H1 (cell line): Measurements from ENCODE around the gene CAMK2A. TPM values are rescaled to one million over a fixed set of nuclear protein-coding genes. Genes with fewer than 3 reads are reported as not detected.

Experiments
- CBX5 ChIP-seq: fragments of 300-800, 300-1000 bp; sonication (generic); IDR thresholded peaks from 2 replicates; pipeline ENCODE4 v1.7.1; 2016; ENCODE audit warnings: antibody characterized with exemption, low read length, low read depth
- CBX8 ChIP-seq: fragments of 300-800, 300-1000 bp; sonication (generic); IDR thresholded peaks from 2 replicates; pipeline ENCODE4 v1.7.1; 2016; ENCODE audit warnings: low read depth, low read length, borderline replicate concordance
- JUND ChIP-seq: IDR thresholded peaks from 2 replicates; pipeline ENCODE4 v1.6.1; 2011; ENCODE audit warnings: mild to moderate bottlenecking, improper control_type of control experiment, low read length
- MAFK ChIP-seq: IDR thresholded peaks from 2 replicates; pipeline ENCODE4 v1.6.1; 2012; ENCODE audit warnings: low read depth, mild to moderate bottlenecking, improper control_type of control experiment, low read length
- NANOG ChIP-seq: IDR thresholded peaks from 2 replicates; pipeline ENCODE4 v1.6.1; 2011; ENCODE audit warnings: low read length, low read depth, mild to moderate bottlenecking, inconsistent platforms; ENCODE audit not compliant: insufficient read depth, poor library complexity, severe bottlenecking
- POLR2AphosphoS5 ChIP-seq: IDR thresholded peaks from 2 replicates; pipeline ENCODE4 v1.6.1; 2011; ENCODE audit warnings: low read depth, low read length
- SIX5 ChIP-seq: IDR thresholded peaks from 2 replicates; pipeline ENCODE4 v1.6.1; 2011; ENCODE audit warnings: mild to moderate bottlenecking, low read depth, low read length
- SP1 ChIP-seq: IDR thresholded peaks from 2 replicates; pipeline ENCODE4 v1.6.1; 2011; ENCODE audit warnings: low read depth, low read length
- TCF12 ChIP-seq: IDR thresholded peaks from 2 replicates; pipeline ENCODE4 v1.6.1; 2011; ENCODE audit warnings: low read depth, mild to moderate bottlenecking, low read length
- polyA plus RNA-seq, 7 experiments: library from polyadenylated mRNA; depleted of rRNA in 3 of 7; stranded (reverse) in 5 of 7; unstranded in 2 of 7; fragments of >200 nt in 5 of 7; fragments of 200-250 nt in 2 of 7; gene quantifications; 1 replicate in 5 of 7; 2 replicates in 1 of 7; 4 replicates in 1 of 7; pipeline versions ENCODE4 v1.2.1 to v1.2.3, GENCODE V29; 2011 to 2013; ENCODE audit warnings: missing spikeins in 2 of 7, mixed read lengths in 2 of 7
- total RNA-seq: library from RNA; stranded (reverse); fragmentation: NEBNext Ultra II Directional; extraction: Animal tissue kit (Norgen Biotek cat#: 25700); gene quantifications from 2 replicates; pipeline ENCODE4 v1.2.1, GENCODE V29; 2021
- TF ChIP-seq, protein P1 (sequence below): IDR thresholded peaks from 2 replicates; pipeline ENCODE4 v1.6.1; 2012; ENCODE audit warnings: inconsistent platforms

CAMK2A gene
- total and polyA plus RNA-seq, 2 of the 8 experiments (the other 6 are each of a cell fraction or from before 2014, with no cell fraction given), result 0.20 to 0.28 TPM

GRCh38 chr5:150320044-150320613 lies 30.6 kb upstream of the CAMK2A start (continued):
- no peak for TF ChIP-seq CBX8
- no peak for TF ChIP-seq NANOG
- no peak for TF ChIP-seq CBX5
- no peak for TF ChIP-seq TCF12
- no peak for TF ChIP-seq SIX5
- no peak for TF ChIP-seq POLR2AphosphoS5
- TF ChIP-seq, protein P1, sequence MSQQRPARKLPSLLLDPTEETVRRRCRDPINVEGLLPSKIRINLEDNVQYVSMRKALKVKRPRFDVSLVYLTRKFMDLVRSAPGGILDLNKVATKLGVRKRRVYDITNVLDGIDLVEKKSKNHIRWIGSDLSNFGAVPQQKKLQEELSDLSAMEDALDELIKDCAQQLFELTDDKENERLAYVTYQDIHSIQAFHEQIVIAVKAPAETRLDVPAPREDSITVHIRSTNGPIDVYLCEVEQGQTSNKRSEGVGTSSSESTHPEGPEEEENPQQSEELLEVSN, result no peak
- no peak for TF ChIP-seq MAFK
- no peak for TF ChIP-seq SP1
- TF ChIP-seq JUND, result no peak
